ENCODE data around the gene POFUT2. TPM values are rescaled to one million over a fixed set of nuclear protein-coding genes. Genes with fewer than 3 reads are reported as not detected.

The POFUT2 gene
- polyA plus RNA-seq, 2 of the 4 experiments (the other 2 are of a cell fraction) = 10.7 to 16.6 TPM

GRCh38 chr21:45262041-45262581, 25.6 kb downstream of the POFUT2 start:
- FAIRE-seq (no peak), ATAC-seq (no peak), DNase-seq (ENCODE audit: low read depth in 1 of 2, low spot score in 1 of 2) (no peak)
- POLR2A ChIA-PET = no interaction called here
- H3K27ac ChIP-seq = no peak overlapping the region
- H3K9me3 ChIP-seq = no peaks in the 10 kb centered on the region
- H3K4me1 ChIP-seq = 0 out of 3 replicates have a peak, but pooled peaks cover 4% of the 10 kb centered on the region
- no peak overlapping the region for H3K4me2 ChIP-seq
- CTCF ChIA-PET = interaction anchor here (0.9 to 1.3 kb wide), 2 partner anchors 10 to 121 kb away, joined by 5 to 8 read pairs; no protein-coding TSS in a partner anchor
- H3K4me3 ChIP-seq = no peak overlapping the region
- TF ChIP-seq, protein P1, sequence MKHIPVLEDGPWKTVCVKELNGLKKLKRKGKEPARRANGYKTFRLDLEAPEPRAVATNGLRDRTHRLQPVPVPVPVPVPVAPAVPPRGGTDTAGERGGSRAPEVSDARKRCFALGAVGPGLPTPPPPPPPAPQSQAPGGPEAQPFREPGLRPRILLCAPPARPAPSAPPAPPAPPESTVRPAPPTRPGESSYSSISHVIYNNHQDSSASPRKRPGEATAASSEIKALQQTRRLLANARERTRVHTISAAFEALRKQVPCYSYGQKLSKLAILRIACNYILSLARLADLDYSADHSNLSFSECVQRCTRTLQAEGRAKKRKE (CRISPR knock-in tag; IDR thresholded peaks at IDR 0.05; ENCODE audit: low read depth) = no peak
- TF ChIP-seq HEYL (CRISPR knock-in tag; IDR thresholded peaks at IDR 0.05) (no peak), RARB (CRISPR knock-in tag; IDR thresholded peaks at IDR 0.05) (no peak), CBX2 (IDR thresholded peaks at IDR 0.05; ENCODE audit: borderline replicate concordance, low read depth) (no peak), POLR2AphosphoS2 (conservative IDR thresholded peaks at IDR 0.05; ENCODE audit: low read length) (no peak), ZC3H11A (IDR thresholded peaks at IDR 0.05) (no peak), CHD4 (IDR thresholded peaks at IDR 0.05; ENCODE audit: borderline replicate concordance) (no peak), NPAS2 (CRISPR knock-in tag; IDR thresholded peaks at IDR 0.05; ENCODE audit: borderline replicate concordance) (no peak), CHD2 (IDR thresholded peaks at IDR 0.05; ENCODE audit: low read length, partially characterized antibody) (no peak), SMC3 (IDR thresholded peaks at IDR 0.05) (no peak), HOXA7 (CRISPR knock-in tag; IDR thresholded peaks at IDR 0.05) (no peak), FOXS1 (CRISPR knock-in tag; IDR thresholded peaks at IDR 0.05) (no peak), TP53 (CRISPR knock-in tag; IDR thresholded peaks at IDR 0.05) (no peak), ZNF302 (CRISPR knock-in tag; IDR thresholded peaks at IDR 0.05) (no peak), EHMT2 (IDR thresholded peaks at IDR 0.05; ENCODE audit: low read depth) (no peak), PBX3 (IDR thresholded peaks at IDR 0.05) (no peak), CBX8 (IDR thresholded peaks at IDR 0.05) (no peak), ESRRA (IDR thresholded peaks at IDR 0.05; ENCODE audit: borderline replicate concordance, low read length) (no peak)
- TF ChIP-seq, protein P2, sequence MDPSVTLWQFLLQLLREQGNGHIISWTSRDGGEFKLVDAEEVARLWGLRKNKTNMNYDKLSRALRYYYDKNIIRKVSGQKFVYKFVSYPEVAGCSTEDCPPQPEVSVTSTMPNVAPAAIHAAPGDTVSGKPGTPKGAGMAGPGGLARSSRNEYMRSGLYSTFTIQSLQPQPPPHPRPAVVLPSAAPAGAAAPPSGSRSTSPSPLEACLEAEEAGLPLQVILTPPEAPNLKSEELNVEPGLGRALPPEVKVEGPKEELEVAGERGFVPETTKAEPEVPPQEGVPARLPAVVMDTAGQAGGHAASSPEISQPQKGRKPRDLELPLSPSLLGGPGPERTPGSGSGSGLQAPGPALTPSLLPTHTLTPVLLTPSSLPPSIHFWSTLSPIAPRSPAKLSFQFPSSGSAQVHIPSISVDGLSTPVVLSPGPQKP (IDR thresholded peaks at IDR 0.05; ENCODE audit: low read depth, low read length) = no peak
- TF ChIP-seq, protein P3, sequence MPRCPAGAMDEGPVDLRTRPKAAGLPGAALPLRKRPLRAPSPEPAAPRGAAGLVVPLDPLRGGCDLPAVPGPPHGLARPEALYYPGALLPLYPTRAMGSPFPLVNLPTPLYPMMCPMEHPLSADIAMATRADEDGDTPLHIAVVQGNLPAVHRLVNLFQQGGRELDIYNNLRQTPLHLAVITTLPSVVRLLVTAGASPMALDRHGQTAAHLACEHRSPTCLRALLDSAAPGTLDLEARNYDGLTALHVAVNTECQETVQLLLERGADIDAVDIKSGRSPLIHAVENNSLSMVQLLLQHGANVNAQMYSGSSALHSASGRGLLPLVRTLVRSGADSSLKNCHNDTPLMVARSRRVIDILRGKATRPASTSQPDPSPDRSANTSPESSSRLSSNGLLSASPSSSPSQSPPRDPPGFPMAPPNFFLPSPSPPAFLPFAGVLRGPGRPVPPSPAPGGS (IDR thresholded peaks at IDR 0.05) = no peak
- 89% methylated on average over 7 of the region's 7 CpGs for WGBS (ENCODE audit: missing lambda C conversion rate)

DNA sequence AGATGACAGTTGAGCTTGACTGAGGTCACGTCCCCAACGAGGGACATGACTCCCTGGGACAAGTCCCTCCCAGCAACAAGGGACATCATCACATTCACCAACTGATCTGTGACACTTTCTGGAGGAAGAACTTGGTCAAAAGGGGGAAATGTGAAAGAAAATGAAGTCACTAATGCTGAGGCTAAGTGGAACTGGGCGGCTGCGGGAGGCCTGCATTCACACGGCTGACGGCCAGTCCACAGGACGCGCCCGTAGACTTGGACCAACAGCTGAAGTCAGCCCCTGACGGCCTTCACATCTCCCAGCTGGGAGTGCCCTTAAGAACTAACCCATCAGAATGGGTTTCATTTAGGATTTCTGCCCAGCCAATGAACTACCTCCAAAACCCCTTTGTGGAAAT, 26.6 kb downstream of the POFUT2 start:
- CTCF ChIA-PET = interaction anchor here (1.9 kb wide), 1 partner anchor 121 kb away, joined by 5 read pairs; no protein-coding TSS in a partner anchor
- FAIRE-seq = no peak
- no peak overlapping the region for H3K4me2 ChIP-seq

More for the DNA sequence above, 26.6 kb downstream of the POFUT2 start:
- no peak overlapping the region for H3K27ac ChIP-seq
- WGBS (ENCODE audit: missing lambda C conversion rate) = 91% methylated on average over 10 of the region's 10 CpGs
- DNase-seq (ENCODE audit: low read depth in 1 of 2, low spot score in 1 of 2) (no peak), ATAC-seq (no peak)
- TF ChIP-seq ZSCAN20 (CRISPR knock-in tag; IDR thresholded peaks at IDR 0.05) (no peak), KDM5A (IDR thresholded peaks at IDR 0.05) (no peak), MAFK (IDR thresholded peaks at IDR 0.05; ENCODE audit: partially characterized antibody) (no peak), NPAS2 (CRISPR knock-in tag; IDR thresholded peaks at IDR 0.05; ENCODE audit: borderline replicate concordance) (no peak), HOXA7 (CRISPR knock-in tag; IDR thresholded peaks at IDR 0.05) (no peak), SREBF2 (IDR thresholded peaks at IDR 0.05) (no peak), ZNF302 (CRISPR knock-in tag; IDR thresholded peaks at IDR 0.05) (no peak), CHD2 (IDR thresholded peaks at IDR 0.05; ENCODE audit: low read length, partially characterized antibody) (no peak), HDAC2 (IDR thresholded peaks at IDR 0.05) (no peak), PBX3 (IDR thresholded peaks at IDR 0.05) (no peak)
- TF ChIP-seq, protein P2 (IDR thresholded peaks at IDR 0.05; ENCODE audit: low read depth, low read length) = no peak
- H3K4me1 ChIP-seq = 0 out of 3 replicates have a peak, but pooled peaks cover 4% of the 10 kb centered on the region
- no peaks in the 10 kb centered on the region for H3K9me3 ChIP-seq
- POLR2A ChIA-PET = no interaction called here
- no peak overlapping the region for H3K4me3 ChIP-seq
